Purkinje cell (primary cell): ENCODE data around the gene DEPDC5. TPM values are rescaled to one million over a fixed set of nuclear protein-coding genes. Genes with fewer than 3 reads are reported as not detected.

Experiments
- polyA plus RNA-seq: library from polyadenylated mRNA; unstranded; fragments of >200 nt; fragmentation: Nextera tagmentation; gene quantifications from 2 replicates; pipeline ENCODE4 v1.2.1, GENCODE V29; 2014

The DEPDC5 gene
- polyA plus RNA-seq: 23.1 and 40.7 TPM in 2 replicates

GRCh38 chr22:31753634-31754501, at the start of gene DEPDC5:
Gene DEPDC5 (plus strand): TSS chr22:31754019. CDS start chr22:31754922, 903 bp downstream.

GRCh38 chr22:31749636-31750364, 4.0 kb upstream of the DEPDC5 start, which contains the start of gene PRR14L:
Gene PRR14L (minus strand): TSS chr22:31750132. CDS start chr22:31738860, 11,272 bp downstream.

GRCh38 chr22:31943978-31944699, 190.3 kb downstream of the DEPDC5 start, which contains the start of gene YWHAH:
Gene YWHAH (plus strand): TSS chr22:31944535. CDS start chr22:31944734, 199 bp downstream.

Other genes starting within 250 kb of the DEPDC5 start
- gene PISD, start 91.8 kb upstream of the DEPDC5 start, polyA plus RNA-seq: 19.7 and 24.9 TPM in 2 replicates
- gene PRR14L, start 3.9 kb upstream of the DEPDC5 start, polyA plus RNA-seq: 10.4 and 19.3 TPM in 2 replicates
- 3,631 and 4,487 TPM in 2 replicates for gene YWHAH, start 190.5 kb downstream of the DEPDC5 start, polyA plus RNA-seq